GM18511 (cell line): ENCODE results near the gene WNT7A.
"Not testable (repeated sequence)": the region's sequence is repeated elsewhere in the genome, so short reads cannot be mapped to it uniquely, and the experiment has no call there.

Experiments used
- ATAC-seq: cut with Tn5 transposase; IDR thresholded peaks from one replicate; pipeline ENCODE4 v1.9.1; 2021; ENCODE audit warnings: mild to moderate bottlenecking, moderate library complexity; ENCODE audit not compliant: unreplicated experiment

The WNT7A gene

GRCh38 chr3:13866041-13866965, 13.6 kb downstream of the WNT7A start:
- ATAC-seq, result no peak

DNA sequence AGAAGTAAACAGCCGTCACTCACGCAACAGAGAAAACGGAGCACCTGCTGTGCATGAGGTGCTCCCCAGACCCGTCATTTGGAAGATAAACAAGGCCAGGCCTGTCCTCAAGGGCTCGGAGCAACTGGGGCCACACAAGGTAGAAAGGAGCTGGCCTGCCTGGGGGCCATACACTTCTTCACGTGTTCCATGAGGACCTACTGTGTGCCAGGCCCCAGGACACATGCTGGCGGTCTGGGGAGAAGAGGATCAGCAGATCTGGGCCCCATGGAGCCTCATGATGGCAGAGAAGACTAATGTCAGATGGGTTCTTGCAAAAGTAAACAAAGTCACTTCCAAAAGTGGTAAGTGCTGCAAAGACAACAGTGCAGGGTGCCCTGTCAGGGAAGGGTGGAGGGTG, 14.3 kb downstream of the WNT7A start:
- no peak for ATAC-seq

DNA sequence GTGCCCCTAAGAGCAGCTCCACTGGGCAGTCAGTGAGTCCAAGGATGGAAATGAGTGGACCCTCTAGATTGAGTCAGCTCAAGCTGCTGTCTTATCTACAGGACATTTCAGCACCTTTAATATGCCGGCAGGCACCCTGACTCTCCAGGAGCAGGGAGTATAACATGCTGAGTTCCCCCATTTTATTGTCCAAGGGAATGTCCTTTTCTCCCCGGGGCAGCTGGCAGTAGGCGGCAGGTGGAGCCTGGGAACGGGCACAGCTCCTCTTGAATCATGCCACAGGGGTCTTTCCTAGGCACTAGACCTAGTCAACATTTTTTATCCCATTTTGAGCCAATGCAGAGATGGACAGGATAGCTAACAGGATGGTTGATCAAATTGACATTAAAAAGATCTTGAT, 14.8 kb downstream of the WNT7A start:
- ATAC-seq, result no peak

- ATAC-seq, result no peak
Measured at GRCh38 chr3:13863965-13864595, 15.8 kb downstream of the WNT7A start.

GRCh38 chr3:13863382-13863952, 16.4 kb downstream of the WNT7A start:
- ATAC-seq, result no peak

GRCh38 chr3:13861461-13861860, 18.4 kb downstream of the WNT7A start:
- no peak for ATAC-seq

DNA sequence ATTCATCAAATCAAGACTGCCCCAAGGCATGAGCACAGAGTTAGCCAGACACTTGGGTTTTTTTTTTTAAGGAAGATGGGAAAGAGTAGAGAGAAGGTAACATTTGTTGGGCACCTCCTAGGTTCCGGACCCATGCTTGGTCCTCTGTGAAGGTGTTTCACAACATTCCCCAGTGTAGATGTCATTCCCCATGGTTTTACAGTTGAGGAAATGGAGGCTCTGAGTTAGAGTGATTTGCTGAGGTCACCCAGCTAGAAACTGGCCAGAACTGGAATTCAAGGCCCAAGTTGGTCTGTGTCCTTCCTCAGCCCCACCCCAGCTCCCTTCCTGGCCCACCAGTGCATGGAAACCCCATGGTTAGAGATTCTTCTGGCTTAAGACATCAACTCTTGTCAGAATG, 19.9 kb downstream of the WNT7A start:
- no peak for ATAC-seq

DNA sequence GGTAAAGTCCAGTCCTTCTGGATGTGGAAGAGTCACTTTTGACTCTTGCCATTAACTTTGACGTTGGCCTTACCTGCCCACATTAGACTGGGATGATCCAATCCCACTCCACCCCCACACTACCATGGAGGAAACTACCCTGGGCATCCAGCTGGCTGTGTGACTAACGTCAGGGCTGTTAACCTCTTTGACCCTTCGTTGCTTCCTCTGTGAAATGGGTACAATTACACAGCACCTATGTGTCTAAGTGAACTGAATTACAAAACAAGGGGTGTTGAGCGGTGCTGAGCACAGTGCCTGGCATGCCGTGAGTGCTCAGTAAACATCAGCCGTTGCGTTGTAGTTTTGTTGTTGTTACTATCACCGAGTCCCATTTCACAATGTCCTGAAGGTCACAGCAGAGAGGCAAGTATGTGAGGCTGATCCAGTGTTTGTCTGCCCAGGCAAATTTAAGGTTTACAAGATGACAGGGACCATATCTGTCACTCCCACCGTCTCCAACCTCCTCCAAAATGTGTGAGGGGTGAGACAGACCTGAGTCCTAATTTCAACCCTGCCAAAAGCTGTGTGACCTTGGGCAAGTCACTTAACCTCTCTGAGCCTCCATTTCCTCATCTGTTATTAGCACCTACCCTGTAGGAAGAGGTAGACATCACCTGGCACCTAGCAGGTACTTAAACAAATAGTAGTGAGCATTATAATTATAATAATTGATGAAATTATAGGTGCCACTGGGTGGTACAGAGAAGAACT, 20.9 kb downstream of the WNT7A start:
- no peak for ATAC-seq

GRCh38 chr3:13857702-13858380, 22.0 kb downstream of the WNT7A start:
- no peak for ATAC-seq

- ATAC-seq, result not testable (repeated sequence)
Measured at GRCh38 chr3:13856628-13857027, 23.2 kb downstream of the WNT7A start.

DNA sequence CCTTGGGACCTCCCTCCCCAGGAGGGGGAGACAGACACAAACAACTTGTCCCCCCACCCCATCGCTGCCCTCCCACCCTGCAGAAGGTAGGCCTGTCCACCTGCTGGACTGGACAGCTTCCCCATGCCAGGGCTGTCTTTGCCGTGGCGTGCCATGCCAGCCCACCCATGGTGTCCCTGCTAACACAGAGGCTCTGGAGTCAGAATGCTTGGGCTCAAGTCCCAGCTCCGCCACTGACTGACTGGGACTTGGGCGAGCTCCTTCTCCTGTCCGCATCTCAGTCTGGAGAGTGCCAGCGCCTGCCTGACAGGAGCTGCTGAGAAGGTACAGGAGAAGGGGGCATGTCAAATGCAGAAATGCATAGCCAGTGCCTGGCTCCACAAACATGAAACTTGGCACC, 23.9 kb downstream of the WNT7A start:
- no peak for ATAC-seq

- no peak for ATAC-seq
Measured at GRCh38 chr3:13854492-13854891, 25.4 kb downstream of the WNT7A start.

DNA sequence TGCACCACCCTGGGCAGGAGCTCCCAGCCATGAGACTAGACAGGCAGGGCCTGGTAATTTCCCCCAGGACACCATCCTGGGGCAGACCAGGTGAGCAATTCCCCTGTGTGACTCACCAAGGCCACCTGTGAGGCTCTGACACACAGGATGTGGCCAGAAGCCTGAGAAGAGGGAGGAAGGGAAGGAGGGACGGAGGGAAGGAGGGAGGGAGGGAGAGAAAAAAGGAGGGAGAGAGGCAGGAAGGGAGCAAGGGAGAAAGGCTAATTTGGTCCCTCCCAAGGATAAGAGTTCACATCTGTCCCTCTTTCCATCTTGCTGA, 25.9 kb downstream of the WNT7A start:
- ATAC-seq, result no peak

- ATAC-seq, result no peak
Measured at GRCh38 chr3:13853256-13853977, 26.5 kb downstream of the WNT7A start.

DNA sequence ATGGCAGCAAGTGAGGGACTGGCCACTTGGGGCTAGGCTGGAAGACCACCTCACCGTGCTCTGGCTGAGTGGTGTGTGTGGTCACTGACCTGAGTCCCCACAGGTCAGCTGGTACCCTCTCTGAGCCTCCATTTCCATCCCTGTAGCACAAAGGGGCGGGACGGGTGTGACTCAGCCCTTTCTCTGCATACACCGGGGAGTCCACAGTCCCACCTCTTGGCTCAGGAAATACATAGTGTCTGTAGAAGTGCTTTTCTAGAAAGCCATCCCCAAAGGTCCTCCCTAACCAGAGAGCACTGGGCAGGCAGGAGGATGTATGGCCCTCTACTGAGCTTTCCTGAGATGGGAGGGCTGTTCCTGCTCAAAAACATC, 27.2 kb downstream of the WNT7A start:
- ATAC-seq, result no peak

GRCh38 chr3:13851997-13852637, 27.8 kb downstream of the WNT7A start:
- ATAC-seq, result no peak

DNA sequence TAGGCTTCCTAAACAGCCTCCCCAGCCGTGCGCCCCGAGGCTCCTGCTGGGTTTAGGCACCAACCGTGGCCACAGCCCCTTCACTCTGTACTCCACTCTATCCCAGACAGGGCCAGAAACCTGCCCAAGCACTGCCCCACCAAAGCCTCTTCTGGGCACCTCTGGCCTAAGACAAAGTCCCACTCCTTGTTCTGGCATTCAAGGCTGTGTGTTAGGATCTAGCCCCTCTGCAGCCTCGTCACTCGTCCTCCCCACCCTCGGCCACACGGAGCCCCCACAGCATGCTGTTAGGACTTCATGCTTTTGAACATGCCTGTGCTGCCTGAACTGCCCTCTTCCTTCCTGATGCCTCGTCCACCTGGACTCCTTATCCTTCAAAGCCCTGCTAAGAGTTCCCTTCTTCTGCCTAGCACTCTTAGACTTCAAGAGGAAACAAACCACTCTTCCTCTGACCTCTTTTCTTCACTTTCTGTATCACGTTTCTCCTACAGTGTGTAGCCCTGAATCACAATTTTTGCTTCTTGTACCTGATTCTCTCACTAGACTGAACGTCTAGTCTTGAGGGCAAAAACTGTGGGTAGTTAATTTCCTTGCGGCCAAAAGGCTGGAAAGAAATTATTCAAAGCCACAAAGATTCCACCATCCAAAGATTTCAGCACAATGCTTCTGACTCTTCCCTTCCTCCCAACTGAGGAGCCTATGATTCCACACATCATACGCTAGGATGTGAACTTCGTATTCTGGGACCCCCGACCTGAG, 28.6 kb downstream of the WNT7A start:
- no peak for ATAC-seq

DNA sequence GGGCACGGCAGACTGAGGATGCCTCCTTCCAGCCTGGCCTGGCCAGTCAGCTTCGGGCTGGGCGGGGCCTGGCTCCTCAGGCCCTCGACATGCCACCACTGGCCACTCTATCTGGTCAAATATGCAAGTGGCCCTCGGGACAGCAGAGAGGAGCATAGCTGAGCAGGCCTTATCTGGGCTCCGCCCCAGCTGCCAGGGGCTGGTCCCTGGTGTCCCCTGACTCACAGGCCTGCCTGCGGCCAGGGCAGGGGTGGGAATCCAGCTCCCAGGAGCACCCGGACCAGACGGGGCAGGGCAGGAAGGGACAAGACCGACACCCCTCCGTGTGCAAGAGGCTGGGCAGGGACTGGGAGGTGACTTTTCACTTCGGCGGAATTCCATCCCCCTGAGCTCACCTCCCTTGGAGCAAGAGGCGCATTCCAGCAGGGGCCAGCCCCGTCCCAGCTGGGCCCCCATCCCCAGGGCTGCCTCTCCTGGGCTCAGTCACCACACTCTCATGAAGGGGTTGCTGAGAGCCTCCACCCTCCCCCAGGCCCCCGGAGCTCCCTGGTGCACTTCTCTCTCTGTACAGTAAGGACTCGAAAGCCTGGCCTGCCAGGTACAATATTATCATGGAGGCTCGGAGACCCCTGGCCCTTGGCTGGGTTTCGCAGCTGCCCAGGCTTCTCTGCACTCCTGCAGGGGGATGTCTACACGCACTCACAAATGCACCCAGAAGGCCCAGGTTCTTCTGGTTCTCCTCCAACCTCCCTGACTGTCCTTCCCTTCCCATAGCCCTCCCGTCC, 29.5 kb downstream of the WNT7A start:
- ATAC-seq, result no peak
